OCI-LY1 (cell line): Measurements from ENCODE around the gene FAM221B.

Experiments used
- H2AFZ ChIP-seq: fragments of 200-600 bp; sonication (generic), shearing (Covaris generic); 2 replicates; pipeline ENCODE4 v1.6.0; 2014; ENCODE audit warnings: antibody characterized with exemption, mild to moderate bottlenecking, low read length
- H3F3A ChIP-seq: fragments of 200-600 bp; sonication (generic), shearing (Covaris generic); 2 replicates; pipeline ENCODE4 v1.6.0; 2014; ENCODE audit warnings: mild to moderate bottlenecking, antibody characterized with exemption, low read length, moderate library complexity; ENCODE audit not compliant: insufficient read depth
- H3K27ac ChIP-seq: fragments of 200-600 bp; sonication (generic); 2 replicates; pipeline ENCODE4 v1.5.1; 2014; ENCODE audit warnings: low read length, mixed run types, mild to moderate bottlenecking, low read depth; ENCODE audit not compliant: poor library complexity, severe bottlenecking
- H3K27me3 ChIP-seq: fragments of 200-600 bp; sonication (generic); 2 replicates; pipeline ENCODE4 v1.6.0; 2014; ENCODE audit warnings: antibody characterized with exemption, mild to moderate bottlenecking, low read length, moderate library complexity; ENCODE audit not compliant: insufficient read depth
- H3K36me3 ChIP-seq: fragments of 200-600 bp; sonication (generic); 2 replicates; pipeline ENCODE4 v1.6.1; 2014; ENCODE audit warnings: mild to moderate bottlenecking, antibody characterized with exemption, low read length, moderate library complexity, mixed read lengths; ENCODE audit not compliant: insufficient read depth
- H3K4me1 ChIP-seq: fragments of 200-600 bp; sonication (generic); 2 replicates; pipeline ENCODE4 v1.5.1; 2014; ENCODE audit warnings: mild to moderate bottlenecking, low read length, moderate library complexity; ENCODE audit not compliant: insufficient read depth, severe bottlenecking
- H3K4me2 ChIP-seq: fragments of 200-600 bp; sonication (generic), shearing (Covaris generic); 2 replicates; pipeline ENCODE4 v1.6.1; 2014; ENCODE audit warnings: low read length
- H3K4me3 ChIP-seq: fragments of 200-600 bp; sonication (generic); 2 replicates; pipeline ENCODE4 v1.5.1; 2014; ENCODE audit warnings: low read length, low read depth, mild to moderate bottlenecking, mixed read lengths; ENCODE audit not compliant: poor library complexity, severe bottlenecking
- H3K79me2 ChIP-seq: fragments of 200-600 bp; shearing (Covaris generic); 2 replicates; pipeline ENCODE4 v1.6.1; 2016; ENCODE audit warnings: mixed run types, low read length, mixed read lengths; ENCODE audit not compliant: insufficient read depth
- H3K9ac ChIP-seq: fragments of 200-600 bp; sonication (generic), shearing (Covaris generic); 2 replicates; pipeline ENCODE4 v1.6.1; 2014; ENCODE audit warnings: mild to moderate bottlenecking, low read length, mixed read lengths
- H3K9me2 ChIP-seq: fragments of 200-600 bp; sonication (generic), shearing (Covaris generic); 2 replicates; pipeline ENCODE4 v1.6.1; 2014; ENCODE audit warnings: low read depth, mild to moderate bottlenecking, low read length, mixed read lengths
- H3K9me3 ChIP-seq: fragments of 200-600 bp; shearing (Covaris generic); 2 replicates; pipeline ENCODE4 v1.6.1; 2014; ENCODE audit warnings: low read length, mixed read lengths
- H4K20me1 ChIP-seq: fragments of 200-600 bp; sonication (generic), shearing (Covaris generic); 2 replicates; pipeline ENCODE4 v1.6.0; 2016; ENCODE audit warnings: mild to moderate bottlenecking, low read length; ENCODE audit not compliant: insufficient read depth
- CTCF ChIP-seq: fragments of 200-600 bp; sonication (generic), shearing (Covaris generic); IDR thresholded peaks from 2 replicates; pipeline ENCODE4 v1.5.1; 2017; ENCODE audit warnings: mild to moderate bottlenecking, antibody characterized with exemption, low read length, moderate library complexity, mixed read lengths
- EZH2 ChIP-seq: fragments of 200-600 bp; sonication (generic), shearing (Covaris generic); IDR thresholded peaks from 2 replicates; pipeline ENCODE4 v1.8.0; 2017; ENCODE audit warnings: borderline replicate concordance, mixed run types, mild to moderate bottlenecking, antibody characterized with exemption, low read length, moderate library complexity, mixed read lengths

The FAM221B gene

GRCh38 chr9:35826071-35826701 is 2.3 kb downstream of the FAM221B start:
- H3K27ac ChIP-seq, result no peak overlapping the region
- H3F3A ChIP-seq, result no peaks in the 10 kb centered on the region
- H3K4me3 ChIP-seq, result no peak overlapping the region
- H3K79me2 ChIP-seq, result no peaks in the 10 kb centered on the region
- no peaks in the 10 kb centered on the region for H3K36me3 ChIP-seq
- no peaks in the 10 kb centered on the region for H3K9me3 ChIP-seq
- no peaks in the 10 kb centered on the region for H3K27me3 ChIP-seq
- H4K20me1 ChIP-seq, result no peaks in the 10 kb centered on the region
- H3K4me2 ChIP-seq, result no peak overlapping the region
- H3K4me1 ChIP-seq, result peaks cover 12% of the 10 kb centered on the region
- H3K9ac ChIP-seq, result no peak overlapping the region
- TF ChIP-seq CTCF, result peak; percentile 92
- no peak for TF ChIP-seq EZH2
- no peak overlapping the region for H2AFZ ChIP-seq
- H3K9me2 ChIP-seq, result no peaks in the 10 kb centered on the region

GRCh38 chr9:35822926-35823325 is 5.6 kb downstream of the FAM221B start:
- no peak overlapping the region for H3K4me3 ChIP-seq
- H3K27me3 ChIP-seq, result no peaks in the 10 kb centered on the region
- H3F3A ChIP-seq, result no peaks in the 10 kb centered on the region
- TF ChIP-seq EZH2, result no peak
- TF ChIP-seq CTCF, result no peak
- no peak overlapping the region for H2AFZ ChIP-seq
- H3K27ac ChIP-seq, result no peak overlapping the region
- H3K36me3 ChIP-seq, result no peaks in the 10 kb centered on the region
- no peak overlapping the region for H3K4me2 ChIP-seq
- H3K4me1 ChIP-seq, result no peaks in the 10 kb centered on the region
- H3K79me2 ChIP-seq, result no peaks in the 10 kb centered on the region
- no peak overlapping the region for H3K9ac ChIP-seq
- no peaks in the 10 kb centered on the region for H4K20me1 ChIP-seq
- no peaks in the 10 kb centered on the region for H3K9me3 ChIP-seq
- H3K9me2 ChIP-seq, result no peaks in the 10 kb centered on the region

- Histone ChIP-seq H3K4me3 (no peak overlapping the region), H3K4me2 (no peak overlapping the region), H3K9ac (no peak overlapping the region), H3K27ac (no peak overlapping the region), H2AFZ (no peak overlapping the region), H4K20me1 (no peaks in the 10 kb centered on the region), H3F3A (no peaks in the 10 kb centered on the region), H3K9me3 (no peaks in the 10 kb centered on the region), H3K36me3 (no peaks in the 10 kb centered on the region; the same call in 1 of the 2 replicates), H3K79me2 (no peaks in the 10 kb centered on the region), H3K27me3 (no peaks in the 10 kb centered on the region), H3K9me2 (no peaks in the 10 kb centered on the region), H3K4me1 (peaks cover 3% of the 10 kb centered on the region)
- TF ChIP-seq CTCF (no peak), EZH2 (no peak)
These were observed 8.5 kb downstream of the FAM221B start for GRCh38 chr9:35820076-35820475.
